ENCODE results near the gene MED7. TPM values are rescaled to one million over a fixed set of nuclear protein-coding genes. Genes with fewer than 3 reads are reported as not detected.

Gene MED7
- total and polyA plus RNA-seq, 2 donors (not counting 1 experiment from before 2014, with no cell fraction given), result 5.8 to 21.4 TPM

DNA sequence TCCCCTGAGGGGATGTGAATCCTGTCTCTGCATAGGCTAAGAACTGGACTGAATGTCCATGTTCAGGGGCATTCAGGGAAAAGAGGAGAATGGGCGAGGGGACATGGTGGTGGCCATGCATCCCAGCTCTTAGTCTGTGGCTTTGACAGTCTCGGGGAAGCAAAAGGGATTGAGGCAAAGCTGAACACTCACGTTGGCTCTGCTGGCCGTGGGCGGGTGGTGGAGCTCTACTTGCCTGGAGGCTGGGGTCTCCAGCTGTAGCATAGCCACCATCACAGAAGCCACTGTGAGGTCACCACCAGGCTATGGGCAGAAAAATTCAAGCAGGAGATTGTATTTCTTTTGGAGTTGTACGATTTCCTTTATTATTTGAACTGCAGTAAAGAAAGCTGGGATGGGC lies 19.3 kb upstream of the MED7 start:
- 95% methylated on average over 6 of the region's 6 CpGs for WGBS (ENCODE audit: insufficient coverage)
- DNase-seq (no peak), ATAC-seq (ENCODE audit: low read depth) (no peak)
- no peaks in the 10 kb centered on the region for H3K79me2 ChIP-seq (ENCODE audit: control insufficient read depth, insufficient read depth, low read length)
- H3K9me3 ChIP-seq (ENCODE audit: control extremely low read depth in 1 of 3, control insufficient read depth in 2 of 3, insufficient read depth in 1 of 3, low read length in 2 of 3), result no peaks in the 10 kb centered on the region
- Mint-ChIP-seq H3K4me1 (no peaks in the 10 kb centered on the region), H3K4me3 (no peak overlapping the region), H3K27me3 (no peaks in the 10 kb centered on the region), H3K27ac (no peak overlapping the region), H3K9me3 (ENCODE audit: insufficient read depth) (no peaks in the 10 kb centered on the region)
- CTCF ChIA-PET, result no interaction called here
- no peak overlapping the region for H3K27ac ChIP-seq (ENCODE audit: low read length in 2 of 2)
- peaks cover 0 to under 1% of the 10 kb centered on the region in 2 donors for H3K4me1 ChIP-seq (ENCODE audit: control insufficient read depth in 2 of 2, insufficient read depth in 2 of 2, low read length in 2 of 2)
- no peak overlapping the region for H3K9ac ChIP-seq (ENCODE audit: low read length)
- intact Hi-C loops (cut with micrococcal nuclease), result no loop called here
- no peak overlapping the region for H2AFZ ChIP-seq (ENCODE audit: insufficient read depth, low read depth, low read length, poor library complexity, severe bottlenecking)
- H4K20me1 ChIP-seq (ENCODE audit: control insufficient read depth, insufficient read depth, low read length, poor library complexity, severe bottlenecking), result no peaks in the 10 kb centered on the region
- no peak for TF ChIP-seq EZH2 (IDR thresholded peaks at IDR 0.05; ENCODE audit: borderline replicate concordance, insufficient read depth, low read depth, low read length, poor library complexity, severe bottlenecking)
- TF ChIP-seq, protein P1, sequence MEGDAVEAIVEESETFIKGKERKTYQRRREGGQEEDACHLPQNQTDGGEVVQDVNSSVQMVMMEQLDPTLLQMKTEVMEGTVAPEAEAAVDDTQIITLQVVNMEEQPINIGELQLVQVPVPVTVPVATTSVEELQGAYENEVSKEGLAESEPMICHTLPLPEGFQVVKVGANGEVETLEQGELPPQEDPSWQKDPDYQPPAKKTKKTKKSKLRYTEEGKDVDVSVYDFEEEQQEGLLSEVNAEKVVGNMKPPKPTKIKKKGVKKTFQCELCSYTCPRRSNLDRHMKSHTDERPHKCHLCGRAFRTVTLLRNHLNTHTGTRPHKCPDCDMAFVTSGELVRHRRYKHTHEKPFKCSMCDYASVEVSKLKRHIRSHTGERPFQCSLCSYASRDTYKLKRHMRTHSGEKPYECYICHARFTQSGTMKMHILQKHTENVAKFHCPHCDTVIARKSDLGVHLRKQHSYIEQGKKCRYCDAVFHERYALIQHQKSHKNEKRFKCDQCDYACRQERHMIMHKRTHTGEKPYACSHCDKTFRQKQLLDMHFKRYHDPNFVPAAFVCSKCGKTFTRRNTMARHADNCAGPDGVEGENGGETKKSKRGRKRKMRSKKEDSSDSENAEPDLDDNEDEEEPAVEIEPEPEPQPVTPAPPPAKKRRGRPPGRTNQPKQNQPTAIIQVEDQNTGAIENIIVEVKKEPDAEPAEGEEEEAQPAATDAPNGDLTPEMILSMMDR (IDR thresholded peaks at IDR 0.05), result no peak
- no peak overlapping the region for H3K4me3 ChIP-seq (ENCODE audit: control extremely low read depth in 1 of 5, extremely low read depth in 1 of 5, insufficient read depth in 1 of 5, low read depth in 2 of 5, low read length in 4 of 5)
- no peaks in the 10 kb centered on the region for H3K36me3 ChIP-seq (replicated peaks in 1 of 2; ENCODE audit: control extremely low read depth in 1 of 2, control insufficient read depth in 1 of 2, extremely low read depth in 1 of 2, insufficient read depth in 2 of 2, low read length in 1 of 2)
- H3K4me2 ChIP-seq (replicated peaks; ENCODE audit: low read depth, low read length, poor library complexity, severe bottlenecking), result no peak overlapping the region
- POLR2A ChIA-PET, result no interaction called here
- no peaks in the 10 kb centered on the region for H3K27me3 ChIP-seq (replicated peaks in 1 of 4; ENCODE audit: control extremely low read depth in 1 of 4, control insufficient read depth in 3 of 4, insufficient read depth in 4 of 4, low read length in 3 of 4)

DNA sequence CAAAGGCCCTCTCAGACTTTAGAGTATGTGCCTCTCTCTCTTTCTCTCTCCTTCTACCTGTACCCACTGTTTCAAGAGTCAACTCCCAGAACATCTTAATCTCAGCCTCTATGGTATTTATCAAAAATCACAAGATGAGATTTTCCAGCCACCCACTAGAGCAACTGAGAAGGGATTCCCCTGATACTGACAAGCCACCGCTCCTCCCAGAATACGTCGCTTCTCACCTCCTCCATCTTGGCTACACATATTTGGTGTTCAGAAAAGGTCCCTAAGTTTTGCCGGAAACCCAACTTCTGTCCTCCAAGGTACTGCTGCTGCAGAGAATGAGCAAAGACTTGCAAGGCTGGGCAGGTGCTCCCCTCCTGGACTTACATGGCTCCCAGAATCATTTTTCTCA lies 17.3 kb upstream of the MED7 start:
- Mint-ChIP-seq H3K4me3 (no peak overlapping the region), H3K27ac (no peak overlapping the region), H3K4me1 (no peaks in the 10 kb centered on the region), H3K9me3 (ENCODE audit: insufficient read depth) (no peaks in the 10 kb centered on the region), H3K27me3 (no peaks in the 10 kb centered on the region)
- H3K9me3 ChIP-seq (ENCODE audit: control extremely low read depth in 1 of 3, control insufficient read depth in 2 of 3, insufficient read depth in 1 of 3, low read length in 2 of 3), result no peaks in the 10 kb centered on the region
- H2AFZ ChIP-seq (ENCODE audit: insufficient read depth, low read depth, low read length, poor library complexity, severe bottlenecking), result no peak overlapping the region
- ATAC-seq (ENCODE audit: low read depth), result no peak
- no peaks in the 10 kb centered on the region for H3K79me2 ChIP-seq (ENCODE audit: control insufficient read depth, insufficient read depth, low read length)
- no peaks in the 10 kb centered on the region for H4K20me1 ChIP-seq (ENCODE audit: control insufficient read depth, insufficient read depth, low read length, poor library complexity, severe bottlenecking)
- no peaks in the 10 kb centered on the region for H3K36me3 ChIP-seq (replicated peaks in 1 of 2; ENCODE audit: control extremely low read depth in 1 of 2, control insufficient read depth in 1 of 2, extremely low read depth in 1 of 2, insufficient read depth in 2 of 2, low read length in 1 of 2)
- ChIA-PET POLR2A (no interaction called here), CTCF (no interaction called here)
- H3K9ac ChIP-seq (ENCODE audit: low read length), result no peak overlapping the region
- intact Hi-C loops (cut with micrococcal nuclease), result no loop called here
- no peak overlapping the region for H3K4me3 ChIP-seq (ENCODE audit: control extremely low read depth in 1 of 5, extremely low read depth in 1 of 5, insufficient read depth in 1 of 5, low read depth in 2 of 5, low read length in 4 of 5)
- H3K27me3 ChIP-seq (replicated peaks in 1 of 4; ENCODE audit: control extremely low read depth in 1 of 4, control insufficient read depth in 3 of 4, insufficient read depth in 4 of 4, low read length in 3 of 4), result no peaks in the 10 kb centered on the region
- WGBS (ENCODE audit: insufficient coverage), result 88% methylated on average over 4 of the region's 4 CpGs
- TF ChIP-seq, protein P1 (IDR thresholded peaks at IDR 0.05), result no peak
- TF ChIP-seq EZH2 (IDR thresholded peaks at IDR 0.05; ENCODE audit: borderline replicate concordance, insufficient read depth, low read depth, low read length, poor library complexity, severe bottlenecking), result no peak
- no peak overlapping the region for H3K4me2 ChIP-seq (replicated peaks; ENCODE audit: low read depth, low read length, poor library complexity, severe bottlenecking)
- no peak for DNase-seq
- no peak overlapping the region for H3K27ac ChIP-seq (ENCODE audit: low read length in 2 of 2)
- H3K4me1 ChIP-seq (ENCODE audit: control insufficient read depth in 2 of 2, insufficient read depth in 2 of 2, low read length in 2 of 2), result no peaks in the 10 kb centered on the region
